Measurements from ENCODE around the gene TUBGCP6.

DNA sequence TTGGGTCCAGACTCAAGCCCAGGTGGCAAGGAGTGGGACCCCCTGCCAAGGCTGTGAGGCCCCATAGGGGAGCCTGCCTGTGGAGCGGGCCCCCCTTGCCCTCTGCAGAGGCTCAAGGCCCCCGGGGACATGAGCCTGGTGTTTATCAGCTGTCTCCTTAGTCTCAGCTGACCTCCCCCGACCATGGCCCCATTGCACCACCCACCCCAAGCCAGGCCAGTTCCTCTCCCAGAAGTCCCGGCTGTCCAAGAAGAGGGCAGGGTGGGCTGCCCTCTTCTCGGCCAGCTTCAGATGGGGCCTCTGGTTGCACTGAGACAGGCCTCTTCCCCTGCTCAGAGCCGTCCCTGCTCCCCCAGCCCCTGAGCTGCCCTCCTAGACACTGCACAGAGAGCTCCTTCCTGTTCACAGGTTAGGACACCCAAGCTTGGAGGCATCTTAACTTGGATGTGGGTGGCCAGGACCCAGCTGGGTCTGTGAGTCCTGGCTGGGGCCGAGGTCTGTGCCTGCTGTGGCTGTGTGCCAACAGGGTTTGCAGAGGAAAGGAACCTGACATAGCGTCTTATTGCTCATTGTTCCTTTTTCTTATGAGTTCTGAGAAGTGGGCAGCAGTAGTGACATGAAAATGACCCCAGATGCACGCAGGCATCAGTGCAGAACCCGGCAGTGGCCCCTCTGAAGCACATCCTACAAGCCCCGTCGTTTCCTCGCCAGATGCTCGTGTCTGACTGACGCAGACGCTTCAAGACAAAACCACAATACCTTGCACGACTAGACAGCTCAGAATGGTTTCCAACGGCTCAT, 53.7 kb downstream of the TUBGCP6 start:
- TF ChIP-seq EZH2phosphoT487 (IDR thresholded peaks at IDR 0.05; ENCODE audit: low read depth, severe bottlenecking, unreplicated experiment) (no peak), EZH2 (IDR thresholded peaks at IDR 0.05; ENCODE audit: borderline replicate concordance) (no peak)
- TF ChIP-seq, protein P1, sequence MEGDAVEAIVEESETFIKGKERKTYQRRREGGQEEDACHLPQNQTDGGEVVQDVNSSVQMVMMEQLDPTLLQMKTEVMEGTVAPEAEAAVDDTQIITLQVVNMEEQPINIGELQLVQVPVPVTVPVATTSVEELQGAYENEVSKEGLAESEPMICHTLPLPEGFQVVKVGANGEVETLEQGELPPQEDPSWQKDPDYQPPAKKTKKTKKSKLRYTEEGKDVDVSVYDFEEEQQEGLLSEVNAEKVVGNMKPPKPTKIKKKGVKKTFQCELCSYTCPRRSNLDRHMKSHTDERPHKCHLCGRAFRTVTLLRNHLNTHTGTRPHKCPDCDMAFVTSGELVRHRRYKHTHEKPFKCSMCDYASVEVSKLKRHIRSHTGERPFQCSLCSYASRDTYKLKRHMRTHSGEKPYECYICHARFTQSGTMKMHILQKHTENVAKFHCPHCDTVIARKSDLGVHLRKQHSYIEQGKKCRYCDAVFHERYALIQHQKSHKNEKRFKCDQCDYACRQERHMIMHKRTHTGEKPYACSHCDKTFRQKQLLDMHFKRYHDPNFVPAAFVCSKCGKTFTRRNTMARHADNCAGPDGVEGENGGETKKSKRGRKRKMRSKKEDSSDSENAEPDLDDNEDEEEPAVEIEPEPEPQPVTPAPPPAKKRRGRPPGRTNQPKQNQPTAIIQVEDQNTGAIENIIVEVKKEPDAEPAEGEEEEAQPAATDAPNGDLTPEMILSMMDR (IDR thresholded peaks at IDR 0.05; ENCODE audit: poor library complexity): no peak

Measured in hepatocyte (in vitro differentiated cells).